GM10847 (cell line): ENCODE results near the gene ATP6V1F.

Experiments used
- POLR2A ChIP-seq: IDR thresholded peaks from 2 replicates; pipeline ENCODE4 v1.6.1; 2011; ENCODE audit not compliant: insufficient read length; ENCODE audit errors: extremely low read depth

The ATP6V1F gene

DNA sequence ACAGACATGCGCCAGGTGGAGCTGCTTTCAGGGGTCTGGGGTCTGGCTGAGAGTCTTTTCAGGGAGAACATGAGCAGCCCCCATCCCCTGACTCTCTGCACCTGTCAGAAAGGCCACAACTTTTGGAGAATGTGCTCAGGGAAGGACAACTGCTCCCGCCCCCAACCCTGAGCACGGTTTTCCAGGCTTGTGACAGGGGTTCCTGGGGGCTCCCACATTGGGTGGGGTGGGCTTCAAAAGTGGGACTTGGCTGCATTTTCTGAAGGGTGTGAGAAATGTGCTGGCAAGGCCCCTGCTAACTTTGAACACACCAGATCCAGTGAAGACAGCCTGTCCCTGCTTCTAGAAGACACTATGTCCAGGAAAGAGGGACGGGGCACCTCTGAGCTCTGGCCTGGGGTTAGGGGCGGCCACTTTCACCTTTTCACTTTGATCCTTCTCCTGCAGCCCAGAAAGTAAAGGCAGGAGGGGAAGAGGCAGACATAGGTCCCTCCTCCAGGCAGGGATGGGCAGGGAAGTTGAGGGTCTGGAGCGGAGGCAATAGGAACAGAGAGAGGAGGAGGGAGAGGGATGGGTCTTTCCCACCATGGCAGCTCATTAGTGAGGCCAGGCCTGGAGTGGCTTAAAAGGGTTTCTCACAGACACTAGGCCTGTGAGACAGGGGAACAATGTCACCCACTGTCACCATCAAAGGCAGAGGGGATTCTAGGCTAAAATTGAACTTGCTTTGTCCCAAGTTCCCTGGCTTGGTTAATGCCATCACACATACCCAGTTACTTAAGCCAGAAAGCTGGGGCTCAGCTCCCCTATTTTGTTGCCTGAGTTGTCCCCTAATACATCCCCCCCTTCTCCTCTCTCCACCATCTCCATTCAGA is 46.3 kb downstream of the ATP6V1F start:
- TF ChIP-seq POLR2A: no peak

DNA sequence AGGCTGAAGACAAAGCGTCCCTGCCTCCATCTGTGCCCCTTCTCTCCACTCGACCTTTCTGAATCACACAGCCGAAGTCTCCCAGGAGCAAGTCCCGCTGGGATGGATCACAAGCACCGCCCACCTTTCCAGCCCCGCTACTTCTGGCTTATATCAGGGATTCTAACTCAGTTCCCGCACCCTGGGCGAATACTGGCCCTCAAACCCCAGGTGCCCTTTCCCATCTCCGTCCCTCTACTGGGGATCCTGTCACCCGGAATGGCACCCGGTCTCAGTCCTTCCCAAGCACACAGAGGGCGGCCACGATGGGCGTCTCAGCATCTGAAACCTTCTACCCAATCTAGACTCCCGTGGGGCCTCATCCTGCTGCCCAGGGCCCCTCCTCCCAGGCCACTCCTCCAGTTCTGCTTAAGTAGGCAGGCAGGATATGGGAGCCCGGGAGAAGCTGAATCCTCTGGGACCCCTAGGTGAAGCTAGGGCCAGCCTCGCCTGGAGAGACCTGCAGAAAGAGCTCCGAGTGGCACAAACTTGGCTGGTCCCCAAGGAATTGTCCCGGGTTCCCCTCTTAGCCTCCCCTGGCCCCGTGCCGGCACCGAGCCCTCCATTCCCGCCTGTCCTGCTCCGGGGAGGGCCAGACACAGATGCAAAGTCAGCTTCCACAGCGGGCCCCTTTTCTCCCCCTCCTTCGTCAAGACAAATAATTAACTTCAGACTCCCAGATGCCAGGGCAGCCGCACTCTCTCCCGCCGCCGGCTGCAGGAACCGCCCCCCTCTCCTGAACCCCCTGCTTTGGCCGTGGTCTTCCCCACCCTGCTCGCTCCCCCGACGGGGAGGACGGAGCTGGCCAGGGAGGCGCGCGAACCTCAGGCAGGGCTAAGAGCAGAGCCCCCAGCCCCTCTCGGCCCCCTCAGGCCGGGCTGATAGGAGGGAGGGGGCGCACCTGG is 47.2 kb downstream of the ATP6V1F start:
- no peak for TF ChIP-seq POLR2A

DNA sequence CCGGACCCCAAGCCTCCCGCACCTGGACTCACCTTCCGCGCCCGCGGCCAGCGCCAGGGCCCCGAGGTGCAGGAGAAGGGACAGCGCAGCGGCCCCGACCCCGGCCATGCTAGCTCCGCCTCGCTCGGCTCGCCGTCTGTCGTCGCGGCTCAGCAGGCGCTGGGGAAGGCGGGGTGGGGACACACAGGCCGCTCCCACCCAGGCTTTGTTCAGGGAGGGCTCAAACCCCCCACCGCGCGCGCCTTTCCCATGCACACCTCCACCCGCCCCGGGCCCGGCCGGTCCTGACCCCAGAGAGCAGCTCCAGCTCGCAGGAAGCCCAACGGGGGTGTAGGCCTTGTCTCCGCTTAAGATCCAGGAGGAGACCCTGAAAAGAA is 47.9 kb downstream of the ATP6V1F start, which contains the start of gene KCP:
TSS of gene KCP (minus strand) at position 141 of the 377 bp plus-strand sequence. CDS start at position 108, 33 bp downstream.
- no peak for TF ChIP-seq POLR2A

DNA sequence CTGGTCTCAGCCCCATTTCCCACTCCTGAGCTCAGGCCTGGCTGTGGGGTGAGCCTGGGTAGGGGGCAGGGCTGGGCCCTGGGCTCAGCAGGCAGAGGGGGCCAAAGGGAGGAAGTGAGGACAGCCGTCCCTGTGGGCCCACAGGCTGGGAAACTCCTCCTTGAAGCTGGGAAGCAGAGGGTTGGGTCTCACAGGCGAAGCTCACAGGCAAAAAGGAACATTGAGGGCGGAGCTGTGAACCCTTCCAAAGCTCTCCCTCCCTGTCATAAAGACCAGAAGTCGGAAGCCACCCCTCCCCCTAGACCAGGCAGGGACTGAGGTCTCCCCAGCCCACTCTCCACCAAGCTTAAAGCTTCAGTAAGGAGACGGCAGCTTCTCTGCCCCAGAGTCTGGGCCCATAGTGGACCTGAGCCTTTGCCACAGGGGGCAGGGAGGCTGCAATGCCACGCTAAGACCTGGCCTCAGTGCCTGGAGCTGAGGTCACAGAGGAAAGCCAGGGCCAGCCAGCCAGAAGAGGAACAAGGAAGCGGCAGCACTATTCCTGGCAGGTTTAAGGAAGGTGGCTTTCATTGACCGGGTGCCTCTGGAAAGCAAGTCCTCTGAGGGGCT is 48.9 kb downstream of the ATP6V1F start:
- TF ChIP-seq POLR2A: no peak

DNA sequence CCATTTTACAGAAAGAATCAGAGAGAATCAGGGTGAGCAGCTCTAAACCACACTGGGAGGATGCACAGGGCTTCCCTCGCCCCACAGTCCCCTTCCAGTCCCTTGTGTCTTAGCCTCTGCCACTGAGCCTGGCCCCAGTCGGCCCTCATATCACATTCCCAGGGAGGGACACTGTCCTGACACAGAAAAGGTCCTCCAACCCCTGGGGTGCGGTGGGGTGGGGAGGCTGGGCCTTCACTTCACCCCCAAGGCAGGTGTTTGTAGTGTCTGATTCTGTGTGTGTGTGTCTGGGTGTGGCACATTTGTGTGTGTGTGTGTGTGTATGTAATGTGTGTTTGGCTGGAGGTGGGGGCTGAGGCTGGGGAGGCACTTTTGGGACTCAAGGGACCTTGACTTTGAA is 49.6 kb downstream of the ATP6V1F start:
- no peak for TF ChIP-seq POLR2A

DNA sequence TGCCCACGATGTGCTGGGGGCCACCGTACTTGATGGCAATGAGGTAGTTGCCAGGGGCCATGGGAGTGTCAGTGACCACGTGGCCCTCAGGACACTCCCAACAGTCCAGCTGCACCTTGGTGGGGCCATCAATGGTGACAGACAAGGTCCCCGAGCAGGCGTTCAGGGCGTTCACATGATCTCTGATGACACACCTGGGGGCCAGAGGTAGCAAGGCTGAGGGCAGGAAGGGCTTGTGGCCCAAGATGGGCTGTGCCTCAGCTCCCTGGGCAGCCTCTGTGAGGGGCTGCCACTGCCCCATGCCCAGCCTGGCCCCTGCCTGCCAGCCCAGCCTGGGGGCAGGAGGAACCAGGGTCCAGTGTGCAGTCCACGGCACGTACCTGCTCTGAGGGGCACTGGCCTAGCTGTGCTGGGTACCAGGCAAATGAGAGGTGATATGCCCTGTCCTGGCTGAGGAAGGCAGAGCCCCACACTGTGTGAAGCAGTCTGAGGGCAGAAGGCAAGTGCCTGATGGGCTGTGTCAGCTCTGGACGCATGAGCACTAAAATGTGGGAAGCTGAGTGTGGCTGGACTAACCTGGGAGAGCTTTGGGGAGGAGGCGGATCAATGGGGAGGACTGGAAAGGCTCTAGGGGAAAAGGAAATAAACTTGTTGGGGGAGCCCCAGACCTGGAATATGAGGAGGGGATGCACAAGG is 51.4 kb downstream of the ATP6V1F start:
- no peak for TF ChIP-seq POLR2A

DNA sequence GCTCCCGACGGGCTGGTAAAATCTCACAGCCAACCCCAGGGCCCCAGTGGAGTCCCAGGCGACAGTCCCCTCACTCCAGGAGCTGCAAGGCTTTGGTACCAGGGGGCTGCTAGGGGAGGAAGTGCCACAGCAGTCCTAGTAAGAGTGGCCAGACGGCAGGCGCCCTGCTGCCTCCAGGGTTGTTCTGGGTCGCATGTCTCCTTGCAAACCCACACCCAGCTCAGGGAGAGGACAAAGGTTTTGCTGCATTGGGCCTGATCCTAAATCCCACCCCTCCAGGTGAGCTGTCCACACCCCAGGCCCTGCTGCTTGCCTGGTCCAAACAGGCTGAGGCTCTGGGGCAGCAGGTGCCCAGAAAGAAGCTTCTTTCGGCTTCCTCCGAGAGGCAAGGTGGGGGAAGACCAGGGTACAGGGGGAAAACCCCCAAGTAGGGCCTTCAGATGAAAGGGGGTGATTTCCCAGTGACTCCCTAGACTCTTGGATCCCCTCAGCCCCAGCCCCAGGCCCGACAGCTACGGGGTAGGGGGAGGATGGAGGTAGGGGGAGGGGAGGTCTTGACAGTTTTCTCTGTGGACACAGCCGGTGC is 52.0 kb downstream of the ATP6V1F start:
- TF ChIP-seq POLR2A: peak; percentile 12

DNA sequence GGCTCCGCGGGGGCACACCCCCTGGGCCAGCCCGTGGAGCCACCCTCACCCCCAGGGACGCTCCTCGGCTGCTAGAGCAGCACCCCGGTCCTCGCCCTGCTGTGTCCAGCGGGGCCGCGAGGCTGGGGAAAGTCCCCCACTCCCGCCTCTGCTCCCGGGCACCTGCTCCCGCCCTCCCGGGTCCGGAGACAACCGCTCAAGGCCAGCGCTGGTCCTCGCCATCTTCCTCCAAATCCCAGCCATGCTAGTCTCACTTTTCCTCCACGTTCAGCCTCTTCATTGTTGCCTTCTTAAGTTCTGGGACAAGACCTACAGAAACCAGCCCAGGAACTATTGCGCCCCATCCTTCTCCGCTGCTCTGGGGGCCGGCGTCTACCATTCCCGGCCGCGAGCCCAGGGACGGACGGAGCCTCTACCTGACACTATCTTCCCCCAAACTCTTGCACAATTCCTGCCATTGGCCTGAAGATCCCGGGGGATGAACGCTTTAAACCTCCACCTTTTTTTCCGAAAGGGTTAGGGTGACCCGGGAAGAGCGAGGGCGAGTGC is 52.7 kb downstream of the ATP6V1F start:
- TF ChIP-seq POLR2A: no peak
